Lung (tissue), 12 donors: Measurements from ENCODE around the gene ATL3. TPM values are rescaled to one million over a fixed set of nuclear protein-coding genes. Genes with fewer than 3 reads are reported as not detected.
"Not testable (repeated sequence)": the region's sequence is repeated elsewhere in the genome, so short reads cannot be mapped to it uniquely, and the experiment has no call there.

ENCODE experiments used
- ATAC-seq: fragments of 200-7000 bp; cut with Tn5 transposase; one replicate; pipeline ENCODE4 v1.9.1; 2020; ENCODE audit warnings: moderate number of reproducible peaks; ENCODE audit not compliant: insufficient read depth, low FRiP score
- DNase-seq, 3 donors: peaks; one replicate each; pipeline ENCODE4 v3.0.0-alpha.2; 2013 to 2017
- H3K27ac ChIP-seq, 2 donors: one replicate each; pipeline ENCODE4 v1.5.1; 2013; ENCODE audit warnings: mild to moderate bottlenecking in 2 of 2, moderate library complexity in 2 of 2, control low read depth in 1 of 2, inconsistent platforms in 1 of 2, low read depth in 1 of 2, low read length in 1 of 2
- H3K27me3 ChIP-seq, 3 donors: one replicate each; pipeline ENCODE4 v1.5.1; 2013; ENCODE audit warnings: low read length in 2 of 3; ENCODE audit not compliant: control insufficient read depth in 3 of 3, insufficient read depth in 3 of 3
- H3K36me3 ChIP-seq, 4 donors: one replicate each; pipeline ENCODE4 v1.5.1; 2013; ENCODE audit warnings: low read length in 4 of 4, mild to moderate bottlenecking in 1 of 4, moderate library complexity in 1 of 4; ENCODE audit not compliant: control insufficient read depth in 4 of 4, insufficient read depth in 4 of 4
- H3K4me1 ChIP-seq, 5 donors: one replicate each; pipeline ENCODE4 v1.5.1; 2013; ENCODE audit warnings: low read length in 5 of 5, mild to moderate bottlenecking in 2 of 5, moderate library complexity in 1 of 5; ENCODE audit not compliant: control insufficient read depth in 5 of 5, insufficient read depth in 5 of 5
- H3K4me3 ChIP-seq: one replicate; pipeline ENCODE4 v1.5.1; 2013; ENCODE audit warnings: mild to moderate bottlenecking, control low read depth, moderate library complexity
- H3K9ac ChIP-seq, 2 donors: one replicate each; pipeline ENCODE4 v1.5.1; 2013; ENCODE audit warnings: low read length in 2 of 2, control low read depth in 1 of 2; ENCODE audit not compliant: insufficient read depth in 1 of 2
- H3K9me3 ChIP-seq, 4 donors: one replicate each; pipeline ENCODE4 v1.5.1; 2013; ENCODE audit warnings: low read length in 3 of 4, mild to moderate bottlenecking in 1 of 4, moderate library complexity in 1 of 4; ENCODE audit not compliant: control insufficient read depth in 4 of 4, insufficient read depth in 3 of 4
- WGBS, 2 donors: extraction: QIAGEN DNeasy Blood & Tissue Kit; methylation state at CpG; one replicate each; pipeline ENCODE4 v1.1.7; 2013; 5-methylcytosine and 5-hydroxymethylcytosine counted together
- polyA plus RNA-seq, 2 donors: library from polyadenylated mRNA; stranded (reverse); fragments of 200-250 nt; gene quantifications; one replicate each; pipeline ENCODE4 v1.2.1, GENCODE V29; 2013
- total RNA-seq, 2 donors: library from RNA; depleted of rRNA in 1 of 2; stranded (reverse); fragments of >200 nt in 1 of 2; gene quantifications; one replicate each; pipeline ENCODE4 v1.2.1, GENCODE V29; 2014 to 2021
- TF ChIP-seq, protein P1 (sequence below): IDR thresholded peaks from 2 replicates; pipeline ENCODE4 v1.5.1; 2012; ENCODE audit warnings: mild to moderate bottlenecking; ENCODE audit errors: control extremely low read depth, extremely low read depth
- donor health status: control.
- donor health status: control.
- donor health status: Bipolar disorder and iron deficiency.
- donor health status: healthy.
- donor health status: DM: yes; HTN: yes; CAD: no.

The ATL3 gene
- total and polyA plus RNA-seq, 4 donors = 13.6 to 79.5 (median 33.7) TPM

- TF ChIP-seq, protein P1, sequence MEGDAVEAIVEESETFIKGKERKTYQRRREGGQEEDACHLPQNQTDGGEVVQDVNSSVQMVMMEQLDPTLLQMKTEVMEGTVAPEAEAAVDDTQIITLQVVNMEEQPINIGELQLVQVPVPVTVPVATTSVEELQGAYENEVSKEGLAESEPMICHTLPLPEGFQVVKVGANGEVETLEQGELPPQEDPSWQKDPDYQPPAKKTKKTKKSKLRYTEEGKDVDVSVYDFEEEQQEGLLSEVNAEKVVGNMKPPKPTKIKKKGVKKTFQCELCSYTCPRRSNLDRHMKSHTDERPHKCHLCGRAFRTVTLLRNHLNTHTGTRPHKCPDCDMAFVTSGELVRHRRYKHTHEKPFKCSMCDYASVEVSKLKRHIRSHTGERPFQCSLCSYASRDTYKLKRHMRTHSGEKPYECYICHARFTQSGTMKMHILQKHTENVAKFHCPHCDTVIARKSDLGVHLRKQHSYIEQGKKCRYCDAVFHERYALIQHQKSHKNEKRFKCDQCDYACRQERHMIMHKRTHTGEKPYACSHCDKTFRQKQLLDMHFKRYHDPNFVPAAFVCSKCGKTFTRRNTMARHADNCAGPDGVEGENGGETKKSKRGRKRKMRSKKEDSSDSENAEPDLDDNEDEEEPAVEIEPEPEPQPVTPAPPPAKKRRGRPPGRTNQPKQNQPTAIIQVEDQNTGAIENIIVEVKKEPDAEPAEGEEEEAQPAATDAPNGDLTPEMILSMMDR = no peak
- Histone ChIP-seq H3K4me1 (peaks cover 0 to 8% (median 3%) of the 10 kb centered on the region in 5 donors), H3K27me3 (no peaks in the 10 kb centered on the region), H3K27ac (no peak overlapping the region), H3K36me3 (no peaks in the 10 kb centered on the region), H3K9me3 (no peaks in the 10 kb centered on the region), H3K9ac (no peak overlapping the region), H3K4me3 (no peak overlapping the region)
- DNase-seq (no peak), ATAC-seq (no peak)
- 90 to 92% methylated on average over 1 of the region's 1 CpG for WGBS, 2 donors
Observed at GRCh38 chr11:63687845-63688244, 16.7 kb upstream of the ATL3 start.

- WGBS, 2 donors = 60 to 64% methylated on average over 2 of the region's 2 CpGs
- peaks cover 0 to 14% (median 3%) of the 10 kb centered on the region in 5 donors for H3K4me1 ChIP-seq
Observed at GRCh38 chr11:63686926-63687325, 15.8 kb upstream of the ATL3 start.

DNA sequence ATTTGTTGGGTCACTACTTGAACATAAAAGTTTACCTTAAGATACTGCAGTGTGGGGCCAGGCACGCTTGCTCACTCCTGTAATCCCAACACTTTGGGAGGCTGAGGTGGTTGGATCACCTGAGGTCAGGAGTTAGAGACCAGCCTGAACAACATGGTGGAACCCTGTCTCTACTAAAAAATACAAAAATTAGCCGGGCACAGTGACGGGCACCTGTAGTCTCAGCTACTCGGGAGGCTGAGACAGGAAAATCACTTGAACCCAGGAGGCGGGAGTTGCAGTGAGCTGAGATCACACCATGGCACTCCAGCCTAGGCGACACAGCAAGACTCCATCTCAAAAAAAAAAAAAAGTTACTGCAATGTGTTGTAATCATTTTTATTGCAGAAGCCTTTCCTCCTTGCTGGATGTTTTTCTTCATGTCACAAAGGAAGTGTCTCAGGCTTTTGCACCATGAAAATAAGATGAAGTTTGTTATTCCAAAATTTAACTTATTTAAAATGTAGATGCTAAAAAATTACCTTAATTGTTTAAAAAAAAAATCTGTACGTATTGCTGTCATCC, 14.1 kb upstream of the ATL3 start:
- Histone ChIP-seq H3K27ac (peak overlapping the region in 1 of 2 donors; percentile 14), H3K4me1 (peaks cover 0 to 19% (median 3%) of the 10 kb centered on the region in 5 donors)
- not testable (repeated sequence) for H3K9ac ChIP-seq, H3K27me3 ChIP-seq, H3K9me3 ChIP-seq, H3K36me3 ChIP-seq, ATAC-seq, DNase-seq, H3K4me3 ChIP-seq
- 60 to 82% methylated on average over 7 of the region's 7 CpGs for WGBS, 2 donors

More at GRCh38 chr11:63686926-63687325, 15.8 kb upstream of the ATL3 start:
- TF ChIP-seq, protein P1 = no peak
- DNase-seq (peak in 2 of 3 donors; percentile 19 to 21), ATAC-seq (no peak)
- H3K36me3 ChIP-seq = no peaks in the 10 kb centered on the region
- no peaks in the 10 kb centered on the region for H3K9me3 ChIP-seq
- no peak overlapping the region for H3K4me3 ChIP-seq
- H3K27ac ChIP-seq = no peak overlapping the region
- no peaks in the 10 kb centered on the region for H3K27me3 ChIP-seq
- no peak overlapping the region for H3K9ac ChIP-seq

- Histone ChIP-seq H3K27me3 (no peaks in the 10 kb centered on the region), H3K9me3 (no peaks in the 10 kb centered on the region), H3K4me1 (peaks cover 0 to 19% (median 2%) of the 10 kb centered on the region in 5 donors), H3K36me3 (no peaks in the 10 kb centered on the region), H3K27ac (no peak overlapping the region), H3K9ac (no peak overlapping the region), H3K4me3 (no peak overlapping the region)
- 81 to 82% methylated on average over 8 of the region's 8 CpGs for WGBS, 2 donors
- DNase-seq (peak in 2 of 3 donors; percentile 65 to 71), ATAC-seq (no peak)
- TF ChIP-seq, protein P1 = no peak
Observed at GRCh38 chr11:63683133-63683991, 12.2 kb upstream of the ATL3 start.
